Prostate gland (tissue), 2 donors: ENCODE measurements around the gene HHIPL1.

Experiments used
- POLR2A ChIP-seq: fragments of 450-650 bp; IDR thresholded peaks from one replicate; pipeline ENCODE4 v1.6.1; 2016; ENCODE audit warnings: antibody characterized with exemption, mild to moderate bottlenecking
- TF ChIP-seq, protein P1 (sequence below), 4 experiments: fragments of 200-600 bp in 2 of 4; fragments of 450-650 bp in 2 of 4; sonication (generic) in 2 of 4; IDR thresholded peaks; 1 replicate in 3 of 4; 2 replicates in 1 of 4; pipeline ENCODE4 v1.5.1; 2016 to 2019; ENCODE audit warnings: antibody characterized with exemption in 4 of 4, mild to moderate bottlenecking in 2 of 4, moderate library complexity in 2 of 4

DNA sequence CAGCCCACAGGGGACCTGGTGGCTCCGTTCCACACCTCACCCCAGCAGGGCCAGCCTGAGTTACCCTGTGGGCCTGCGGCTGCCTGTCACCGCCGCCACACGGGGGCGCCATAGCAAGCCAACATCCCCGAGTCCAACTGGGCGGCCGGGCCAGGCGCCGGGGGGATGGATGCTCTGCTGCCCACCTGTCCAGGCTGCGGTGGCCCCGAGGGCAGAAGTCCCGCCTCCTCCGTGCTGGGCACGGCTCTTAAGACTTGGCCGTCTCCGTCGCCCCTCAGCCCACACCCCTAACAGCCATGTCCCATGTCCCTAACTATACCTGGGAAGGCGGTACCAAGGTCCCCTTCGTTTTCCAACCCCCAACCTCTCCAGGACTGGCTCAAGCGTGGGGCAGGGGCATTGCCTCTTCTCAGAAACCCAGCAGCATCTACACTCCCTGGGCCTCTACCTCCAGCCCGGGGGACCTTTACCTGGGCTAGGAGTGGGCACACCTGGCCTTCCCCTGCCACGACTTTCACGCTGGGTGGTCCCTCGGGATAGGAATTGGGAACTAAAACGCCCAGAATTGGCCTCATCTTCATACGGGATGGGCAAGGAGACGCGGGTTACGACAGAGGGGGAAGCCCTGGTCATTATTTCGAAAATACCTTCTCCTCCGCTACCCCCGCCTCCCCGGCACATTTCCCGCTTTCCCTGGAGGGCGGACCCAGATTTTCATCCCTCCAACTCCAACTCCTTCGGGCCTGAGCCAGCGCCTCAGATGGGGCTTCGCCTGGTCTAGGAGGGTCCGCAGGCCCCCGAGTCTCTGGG, 38.1 kb downstream of the HHIPL1 start:
- no peak for TF ChIP-seq POLR2A
- TF ChIP-seq, protein P1, sequence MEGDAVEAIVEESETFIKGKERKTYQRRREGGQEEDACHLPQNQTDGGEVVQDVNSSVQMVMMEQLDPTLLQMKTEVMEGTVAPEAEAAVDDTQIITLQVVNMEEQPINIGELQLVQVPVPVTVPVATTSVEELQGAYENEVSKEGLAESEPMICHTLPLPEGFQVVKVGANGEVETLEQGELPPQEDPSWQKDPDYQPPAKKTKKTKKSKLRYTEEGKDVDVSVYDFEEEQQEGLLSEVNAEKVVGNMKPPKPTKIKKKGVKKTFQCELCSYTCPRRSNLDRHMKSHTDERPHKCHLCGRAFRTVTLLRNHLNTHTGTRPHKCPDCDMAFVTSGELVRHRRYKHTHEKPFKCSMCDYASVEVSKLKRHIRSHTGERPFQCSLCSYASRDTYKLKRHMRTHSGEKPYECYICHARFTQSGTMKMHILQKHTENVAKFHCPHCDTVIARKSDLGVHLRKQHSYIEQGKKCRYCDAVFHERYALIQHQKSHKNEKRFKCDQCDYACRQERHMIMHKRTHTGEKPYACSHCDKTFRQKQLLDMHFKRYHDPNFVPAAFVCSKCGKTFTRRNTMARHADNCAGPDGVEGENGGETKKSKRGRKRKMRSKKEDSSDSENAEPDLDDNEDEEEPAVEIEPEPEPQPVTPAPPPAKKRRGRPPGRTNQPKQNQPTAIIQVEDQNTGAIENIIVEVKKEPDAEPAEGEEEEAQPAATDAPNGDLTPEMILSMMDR (IDR thresholded peaks at IDR 0.05) = peak; percentile 80 to 89 (median 87)
